GM19043 (cell line): ENCODE results near the gene PCBP3.
"Not testable (repeated sequence)": the region's sequence is repeated elsewhere in the genome, so short reads cannot be mapped to it uniquely, and the experiment has no call there.

Experiments
- ATAC-seq: cut with Tn5 transposase; IDR thresholded peaks from one replicate; pipeline ENCODE4 v1.9.1; 2021; ENCODE audit warnings: low read depth; ENCODE audit not compliant: unreplicated experiment

Gene PCBP3

GRCh38 chr21:45835301-45836267 is 192.1 kb downstream of the PCBP3 start:
- no peak for ATAC-seq

DNA sequence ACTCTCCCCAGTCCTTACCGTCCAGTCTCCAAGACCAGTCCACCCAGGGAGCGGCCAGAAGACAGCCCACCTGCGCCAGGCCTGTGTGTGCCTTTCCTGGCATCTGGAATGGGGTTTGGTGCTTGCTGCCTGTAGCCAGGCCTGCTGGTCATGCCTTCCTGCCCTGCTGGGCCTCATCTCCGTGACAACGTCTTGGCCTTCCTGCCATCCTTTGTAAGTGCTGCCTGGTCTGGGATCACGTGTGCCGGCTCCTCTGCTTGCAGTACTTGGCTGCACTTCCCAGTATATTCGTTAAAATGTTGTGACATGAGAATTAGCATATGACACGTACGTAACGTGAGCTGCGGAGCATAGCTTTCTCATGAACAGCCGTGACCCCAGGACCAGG is 192.7 kb downstream of the PCBP3 start:
- ATAC-seq = no peak

DNA sequence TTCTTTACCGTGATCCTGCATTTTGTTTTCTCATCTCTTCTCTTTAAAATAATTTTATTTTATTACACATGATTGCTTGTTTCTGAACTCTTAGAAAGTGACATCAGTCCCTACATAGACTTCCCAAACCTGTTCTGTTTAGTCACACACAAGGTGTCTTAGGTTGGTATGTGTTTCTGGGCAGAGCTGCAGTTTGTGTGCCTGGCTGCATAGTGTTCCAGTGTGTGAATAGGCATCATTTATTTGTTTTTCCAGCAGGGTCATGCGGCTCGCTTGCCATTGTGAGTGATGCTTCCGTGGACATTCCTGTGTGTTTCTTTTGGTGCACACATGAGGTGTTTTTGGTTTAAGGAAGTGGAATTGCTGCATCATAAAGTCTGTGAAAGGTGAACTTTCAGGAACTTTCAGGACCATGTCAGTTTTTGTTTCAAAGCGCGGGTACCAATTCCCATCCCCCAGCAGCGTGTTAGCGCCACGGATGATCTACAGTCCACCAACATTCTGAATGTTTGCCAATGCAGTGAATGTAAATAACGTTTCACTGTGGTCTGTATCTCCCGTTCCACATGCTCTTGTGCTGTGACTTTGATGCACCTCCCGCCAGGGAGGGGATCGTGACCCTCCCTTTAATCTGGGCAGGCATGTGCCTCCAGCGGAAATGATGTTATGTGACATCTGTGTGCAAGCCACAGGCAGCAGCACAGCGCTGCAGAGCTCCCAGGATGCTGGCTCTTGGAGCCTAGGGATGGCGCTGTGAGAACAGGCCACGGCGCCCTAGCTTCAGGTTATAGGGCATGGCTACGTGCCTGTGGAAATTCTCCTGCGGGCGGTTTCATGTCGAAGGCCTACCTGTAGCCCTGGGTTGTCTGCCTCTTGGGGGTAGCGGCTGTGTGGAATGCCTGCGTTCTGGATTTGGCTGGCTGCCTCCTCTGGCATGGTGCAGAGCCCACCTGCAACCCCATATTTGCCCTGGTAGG is 193.5 kb downstream of the PCBP3 start:
- ATAC-seq = no peak

- ATAC-seq = no peak
Measured at GRCh38 chr21:45837936-45838335, 194.4 kb downstream of the PCBP3 start.

GRCh38 chr21:45838634-45839033 is 195.1 kb downstream of the PCBP3 start:
- ATAC-seq = no peak

- ATAC-seq = no peak
Measured at GRCh38 chr21:45839274-45839673, 195.7 kb downstream of the PCBP3 start.

- ATAC-seq = no peak
Measured at GRCh38 chr21:45841033-45841432, 197.5 kb downstream of the PCBP3 start.

DNA sequence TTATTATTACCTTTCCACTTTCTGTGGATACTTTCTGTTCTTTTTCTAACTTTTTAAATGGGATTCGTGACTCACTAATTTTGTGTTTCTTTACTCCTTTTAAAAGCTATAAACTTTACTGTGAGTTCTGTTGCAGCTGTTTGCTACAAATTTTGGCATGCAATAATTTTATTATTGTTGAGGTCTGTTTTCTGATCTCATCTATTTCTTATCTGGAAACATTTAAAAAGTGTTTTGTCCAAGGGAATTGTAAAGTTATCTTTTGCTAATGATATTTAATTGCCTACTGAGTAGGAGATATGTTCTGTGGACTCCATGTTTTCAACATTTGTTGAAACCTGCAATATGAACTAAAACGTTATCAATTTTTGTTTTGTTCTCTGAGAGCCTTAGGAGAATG is 199.9 kb downstream of the PCBP3 start:
- no peak for ATAC-seq

- ATAC-seq = no peak
Measured at GRCh38 chr21:45844181-45844580, 200.7 kb downstream of the PCBP3 start.

- no peak for ATAC-seq
Measured at GRCh38 chr21:45845063-45845769, 201.7 kb downstream of the PCBP3 start.

DNA sequence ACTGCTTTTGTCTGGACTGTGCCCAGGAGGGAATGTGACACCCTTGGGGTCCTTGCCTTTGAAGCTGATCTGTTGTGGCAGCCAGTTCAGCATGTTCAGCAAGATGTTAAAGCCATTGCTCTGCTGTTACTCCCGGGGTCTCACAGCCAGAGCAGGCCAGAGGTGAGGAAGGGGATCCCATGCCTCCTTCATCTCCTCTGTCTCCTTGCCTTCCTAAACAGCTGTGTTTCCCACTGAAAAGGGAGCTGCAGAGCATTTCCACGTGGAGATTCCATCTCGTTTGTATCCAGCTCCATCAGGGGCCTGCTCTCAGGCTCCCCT is 202.2 kb downstream of the PCBP3 start:
- ATAC-seq = no peak

DNA sequence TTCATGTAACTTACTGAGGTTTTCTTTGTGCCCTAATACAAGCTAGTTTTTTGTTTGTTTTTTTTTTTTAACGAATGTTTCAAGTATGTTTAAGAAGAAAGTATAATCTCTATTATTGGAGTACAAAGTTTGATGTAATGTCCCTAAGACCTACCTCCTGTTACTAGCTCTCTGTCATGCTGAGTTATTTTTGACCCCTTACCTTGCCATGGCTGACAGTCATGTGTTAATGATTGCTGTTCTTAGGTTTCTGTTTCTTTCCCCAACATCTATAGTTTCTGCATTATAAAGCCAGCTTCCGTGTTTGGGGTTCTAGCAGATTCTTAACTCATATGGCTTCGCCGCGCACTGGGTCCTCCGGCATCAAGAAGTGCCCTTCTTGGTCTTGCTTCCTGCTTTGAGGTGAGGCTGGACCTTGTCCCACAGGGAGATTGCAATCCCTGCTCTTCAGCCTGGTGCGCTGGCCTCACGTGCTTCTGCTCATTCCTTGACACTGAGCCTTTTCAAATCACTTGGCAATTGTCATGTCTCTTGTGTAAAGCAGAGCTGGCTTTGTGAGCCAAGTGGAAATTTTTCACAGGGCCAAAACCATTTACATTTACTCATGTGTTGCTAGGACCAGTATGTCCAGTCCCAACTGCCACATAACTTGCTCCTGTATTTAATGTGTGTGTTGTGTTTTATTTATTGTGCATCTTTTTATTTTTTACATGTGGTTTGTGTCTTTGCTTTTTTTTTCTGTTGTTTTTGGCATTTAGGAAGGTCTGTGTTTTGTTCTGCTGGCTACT is 203.0 kb downstream of the PCBP3 start:
- no peak for ATAC-seq

DNA sequence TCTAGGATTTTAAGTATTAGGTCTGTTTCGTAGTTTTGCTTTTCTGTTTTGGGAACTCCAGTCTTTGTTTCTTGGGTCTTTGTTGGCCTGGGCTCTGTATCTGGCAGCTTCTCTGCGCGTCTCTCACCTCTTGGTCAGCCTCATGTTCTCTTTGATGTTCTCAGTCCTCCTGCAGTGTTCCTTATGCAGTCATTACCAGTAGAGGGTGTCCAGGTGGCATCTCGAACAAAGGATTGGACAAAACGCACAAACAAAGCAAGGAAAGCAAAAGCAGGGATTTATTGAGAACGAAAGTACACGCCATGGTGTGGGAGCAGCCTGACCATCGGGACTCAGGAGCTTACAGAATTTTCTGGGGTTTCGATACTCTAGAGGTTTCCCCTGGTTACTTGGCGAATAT is 204.3 kb downstream of the PCBP3 start:
- ATAC-seq = no peak

DNA sequence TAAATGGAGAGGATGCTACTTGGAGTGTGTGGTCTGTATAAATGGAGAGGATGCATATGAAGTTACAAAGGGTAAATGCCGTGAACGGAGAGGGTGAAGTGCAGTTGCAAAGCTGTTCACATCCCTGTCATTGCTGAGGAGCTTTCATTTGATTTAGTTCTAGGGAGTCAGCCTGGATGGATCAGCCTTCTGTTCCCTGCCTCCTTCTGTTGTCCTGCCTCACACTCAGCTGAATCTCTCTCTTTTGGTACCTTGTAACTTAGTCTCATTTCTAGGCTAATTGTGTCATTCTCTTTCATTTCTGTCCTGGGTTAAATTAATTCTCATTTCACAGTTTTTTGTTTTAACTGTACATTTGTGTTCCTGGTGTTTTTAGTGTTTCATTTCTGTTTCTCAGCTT is 204.8 kb downstream of the PCBP3 start:
- ATAC-seq = no peak

DNA sequence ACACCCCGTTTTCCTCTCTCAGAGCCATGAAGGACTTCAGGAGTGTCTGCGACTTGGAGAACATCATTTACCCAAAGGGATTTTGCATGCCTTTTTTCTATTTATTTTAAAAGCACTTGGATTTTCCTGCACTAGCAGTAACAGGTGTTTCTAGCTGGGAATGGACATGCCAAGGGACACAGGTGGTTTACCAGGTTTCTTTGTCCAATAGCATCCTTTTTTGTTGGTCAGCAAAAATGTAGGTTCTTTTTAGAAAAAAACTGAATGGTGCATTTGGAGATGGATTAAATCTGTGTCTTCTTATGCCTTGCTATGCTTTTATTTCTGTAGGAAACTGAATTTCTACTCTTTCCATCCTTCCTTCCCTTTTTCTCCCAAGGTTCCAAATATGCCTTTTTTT is 205.3 kb downstream of the PCBP3 start:
- no peak for ATAC-seq

DNA sequence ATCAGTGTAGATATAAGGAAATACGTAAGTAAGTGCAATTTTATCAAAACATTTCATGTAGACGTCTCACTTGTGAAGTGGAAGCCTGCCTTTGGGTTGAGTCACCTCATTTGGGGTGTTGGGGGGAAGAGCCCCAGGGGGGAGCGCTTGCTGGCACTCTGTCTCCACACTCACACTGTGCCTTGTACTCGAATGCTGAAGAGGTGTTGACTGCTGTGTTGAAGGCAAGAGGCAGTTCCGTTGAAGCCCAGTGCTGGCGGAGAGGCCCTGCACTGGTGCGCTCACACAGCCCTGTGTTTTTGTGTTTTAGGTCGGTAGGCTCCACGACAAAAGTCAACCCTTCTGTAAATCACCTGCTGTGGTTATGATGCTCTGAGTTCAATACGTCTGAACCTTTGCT is 206.1 kb downstream of the PCBP3 start:
- no peak for ATAC-seq

DNA sequence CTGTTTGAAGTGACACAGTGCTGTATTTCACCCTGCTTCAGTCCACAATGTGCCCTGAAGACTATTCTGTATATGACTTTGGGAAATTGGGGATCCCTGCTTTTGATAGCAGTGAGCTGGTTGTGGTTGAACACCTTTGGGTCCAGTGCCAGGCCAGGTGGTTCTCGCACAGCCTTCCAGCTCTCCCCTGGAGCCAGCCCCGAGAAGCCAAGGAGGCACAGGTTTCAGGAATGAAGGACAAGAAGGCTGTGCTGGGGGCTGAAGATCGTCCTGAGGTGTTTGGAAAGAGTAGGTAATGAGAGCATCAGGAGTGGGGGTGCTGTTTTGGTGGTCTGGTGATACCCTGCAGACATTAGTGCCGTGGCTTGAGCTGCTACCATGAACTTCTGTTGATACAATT is 206.7 kb downstream of the PCBP3 start:
- ATAC-seq = no peak

DNA sequence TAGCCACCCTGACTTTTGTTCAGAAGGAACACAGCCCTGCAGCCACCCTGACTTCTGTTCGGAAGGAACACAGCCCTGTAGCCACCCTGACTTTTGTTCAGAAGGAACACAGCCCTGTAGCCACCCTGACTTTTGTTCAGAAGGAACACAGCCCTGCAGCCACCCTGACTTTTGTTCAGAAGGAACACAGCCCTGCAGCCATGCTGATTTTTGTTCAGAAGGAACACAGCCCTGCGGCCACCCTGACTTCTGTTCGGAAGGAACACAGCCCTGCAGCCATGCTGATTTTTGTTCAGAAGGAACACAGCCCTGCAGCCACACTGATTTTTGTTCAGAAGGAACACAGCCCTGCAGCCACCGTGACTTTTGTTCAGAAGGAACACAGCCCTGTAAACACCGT is 208.9 kb downstream of the PCBP3 start:
- not testable (repeated sequence) for ATAC-seq

DNA sequence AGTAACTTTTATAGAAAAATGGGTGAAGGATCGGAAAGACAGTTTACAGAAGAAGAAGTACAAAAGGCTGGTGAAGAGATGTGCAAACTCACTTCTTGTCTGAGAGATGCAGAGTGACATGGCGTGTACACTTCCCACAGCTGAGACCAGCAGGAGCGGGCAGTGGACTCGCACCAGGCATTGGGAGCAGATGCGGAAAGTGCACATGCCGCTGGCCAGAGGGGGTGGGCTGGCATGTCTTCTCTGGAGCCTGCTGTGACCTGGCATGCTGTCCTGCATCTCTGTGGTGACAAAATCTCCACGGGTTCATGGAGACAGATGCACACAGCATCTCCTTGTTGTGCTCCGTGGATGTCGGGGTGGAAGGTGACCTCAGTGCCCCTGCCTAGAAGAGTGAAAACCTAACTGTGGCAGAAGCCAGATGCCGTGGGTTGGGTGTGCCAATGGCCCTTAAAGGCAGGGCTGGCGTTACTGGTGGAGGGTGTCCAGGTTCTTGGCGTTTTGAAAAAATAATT is 209.4 kb downstream of the PCBP3 start:
- ATAC-seq = no peak
